Measurements from ENCODE around the gene PLEKHD1.
"Not testable (repeated sequence)": the region's sequence is repeated elsewhere in the genome, so short reads cannot be mapped to it uniquely, and the experiment has no call there.

The PLEKHD1 gene

GRCh38 chr14:69483765-69484443, 624 bp upstream of the PLEKHD1 start:
- DNase-seq = peak; percentile 82

GRCh38 chr14:69485315-69485660, 760 bp downstream of the PLEKHD1 start:
- DNase-seq = no peak

- DNase-seq = no peak
Observed at GRCh38 chr14:69485701-69486100, 1.2 kb downstream of the PLEKHD1 start.

GRCh38 chr14:69487226-69487625, 2.7 kb downstream of the PLEKHD1 start:
- no peak for DNase-seq

- no peak for DNase-seq
Observed at GRCh38 chr14:69487771-69488170, 3.2 kb downstream of the PLEKHD1 start.

- no peak for DNase-seq
Observed at GRCh38 chr14:69489495-69489894, 5.0 kb downstream of the PLEKHD1 start.

GRCh38 chr14:69490219-69490918, 5.8 kb downstream of the PLEKHD1 start:
- DNase-seq = no peak

- DNase-seq = no peak
Observed at GRCh38 chr14:69491193-69491592, 6.7 kb downstream of the PLEKHD1 start.

- DNase-seq = no peak
Observed at GRCh38 chr14:69493038-69493437, 8.5 kb downstream of the PLEKHD1 start.

- no peak for DNase-seq
Observed at GRCh38 chr14:69493791-69494190, 9.3 kb downstream of the PLEKHD1 start.

- peak; percentile 41 for DNase-seq
Observed at GRCh38 chr14:69495341-69495921, 10.9 kb downstream of the PLEKHD1 start.

GRCh38 chr14:69497866-69498265, 13.3 kb downstream of the PLEKHD1 start:
- not testable (repeated sequence) for DNase-seq

- DNase-seq = not testable (repeated sequence)
Observed at GRCh38 chr14:69498286-69498685, 13.8 kb downstream of the PLEKHD1 start.

- no peak for DNase-seq
Observed at GRCh38 chr14:69499436-69499835, 14.9 kb downstream of the PLEKHD1 start.

- no peak for DNase-seq
Observed at GRCh38 chr14:69500096-69500495, 15.6 kb downstream of the PLEKHD1 start.

- DNase-seq = peak; percentile 75
Observed at GRCh38 chr14:69500736-69501135, 16.2 kb downstream of the PLEKHD1 start.

GRCh38 chr14:69501423-69501838, 16.9 kb downstream of the PLEKHD1 start:
- DNase-seq = peak; percentile 88

- no peak for DNase-seq
Observed at GRCh38 chr14:69504775-69505174, 20.2 kb downstream of the PLEKHD1 start.

- peak; percentile 27 for DNase-seq
Observed at GRCh38 chr14:69505338-69506240, 21.1 kb downstream of the PLEKHD1 start.

- no peak for DNase-seq
Observed at GRCh38 chr14:69506241-69506595, 21.7 kb downstream of the PLEKHD1 start.

GRCh38 chr14:69518289-69519101, 34.0 kb downstream of the PLEKHD1 start:
- no peak for DNase-seq
